ENCODE results near the gene IGLL1.
A peak's percentile ranks its signal among the peaks of the same experiment; 100 is the strongest.
"Not testable (repeated sequence)": the region's sequence is repeated elsewhere in the genome, so short reads cannot be mapped to it uniquely, and the experiment has no call there.

Gene IGLL1

DNA sequence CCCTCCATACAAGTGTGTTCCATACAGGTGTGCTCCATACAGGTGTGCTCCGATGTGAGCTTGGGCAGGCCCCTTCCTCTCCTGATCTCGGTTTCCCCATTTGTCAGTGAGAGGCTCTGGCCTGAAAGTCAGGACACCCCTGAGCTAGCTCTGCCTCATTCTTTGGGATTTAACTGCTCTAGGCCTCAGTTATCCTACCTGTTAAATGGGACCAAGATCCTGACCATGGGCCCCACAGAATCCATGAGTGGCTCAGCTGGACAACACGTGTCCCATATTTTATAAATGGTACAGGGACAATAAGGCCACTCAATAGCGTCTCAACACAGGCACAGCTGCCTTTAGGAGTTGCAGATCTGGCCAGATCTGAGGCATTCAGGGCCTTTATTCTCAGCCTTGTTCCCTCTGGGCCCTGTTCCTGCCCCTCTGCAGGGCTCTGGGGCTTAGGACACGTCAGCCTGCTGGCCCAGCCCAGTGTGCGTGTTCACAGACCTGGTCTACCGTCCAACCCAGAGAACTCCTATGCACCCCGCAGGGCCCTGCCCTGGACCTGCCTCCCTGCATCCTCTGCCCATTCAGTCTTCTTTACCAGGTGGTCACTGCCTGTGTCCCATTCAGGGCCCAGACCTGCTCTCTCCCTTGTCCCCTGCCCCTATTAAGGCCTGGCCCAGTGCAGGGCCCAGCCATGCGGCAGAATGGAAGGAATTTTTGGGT is 18.9 kb upstream of the IGLL1 start:
- DNase-seq (ENCODE audit: low read depth), result no peak
- H3K4me3 ChIP-seq (ENCODE audit: low read length), result no peak overlapping the region
- TF ChIP-seq, protein P1, sequence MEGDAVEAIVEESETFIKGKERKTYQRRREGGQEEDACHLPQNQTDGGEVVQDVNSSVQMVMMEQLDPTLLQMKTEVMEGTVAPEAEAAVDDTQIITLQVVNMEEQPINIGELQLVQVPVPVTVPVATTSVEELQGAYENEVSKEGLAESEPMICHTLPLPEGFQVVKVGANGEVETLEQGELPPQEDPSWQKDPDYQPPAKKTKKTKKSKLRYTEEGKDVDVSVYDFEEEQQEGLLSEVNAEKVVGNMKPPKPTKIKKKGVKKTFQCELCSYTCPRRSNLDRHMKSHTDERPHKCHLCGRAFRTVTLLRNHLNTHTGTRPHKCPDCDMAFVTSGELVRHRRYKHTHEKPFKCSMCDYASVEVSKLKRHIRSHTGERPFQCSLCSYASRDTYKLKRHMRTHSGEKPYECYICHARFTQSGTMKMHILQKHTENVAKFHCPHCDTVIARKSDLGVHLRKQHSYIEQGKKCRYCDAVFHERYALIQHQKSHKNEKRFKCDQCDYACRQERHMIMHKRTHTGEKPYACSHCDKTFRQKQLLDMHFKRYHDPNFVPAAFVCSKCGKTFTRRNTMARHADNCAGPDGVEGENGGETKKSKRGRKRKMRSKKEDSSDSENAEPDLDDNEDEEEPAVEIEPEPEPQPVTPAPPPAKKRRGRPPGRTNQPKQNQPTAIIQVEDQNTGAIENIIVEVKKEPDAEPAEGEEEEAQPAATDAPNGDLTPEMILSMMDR (IDR thresholded peaks at IDR 0.05; ENCODE audit: insufficient read depth, low read depth, low read length, missing control alignments), result no peak

DNA sequence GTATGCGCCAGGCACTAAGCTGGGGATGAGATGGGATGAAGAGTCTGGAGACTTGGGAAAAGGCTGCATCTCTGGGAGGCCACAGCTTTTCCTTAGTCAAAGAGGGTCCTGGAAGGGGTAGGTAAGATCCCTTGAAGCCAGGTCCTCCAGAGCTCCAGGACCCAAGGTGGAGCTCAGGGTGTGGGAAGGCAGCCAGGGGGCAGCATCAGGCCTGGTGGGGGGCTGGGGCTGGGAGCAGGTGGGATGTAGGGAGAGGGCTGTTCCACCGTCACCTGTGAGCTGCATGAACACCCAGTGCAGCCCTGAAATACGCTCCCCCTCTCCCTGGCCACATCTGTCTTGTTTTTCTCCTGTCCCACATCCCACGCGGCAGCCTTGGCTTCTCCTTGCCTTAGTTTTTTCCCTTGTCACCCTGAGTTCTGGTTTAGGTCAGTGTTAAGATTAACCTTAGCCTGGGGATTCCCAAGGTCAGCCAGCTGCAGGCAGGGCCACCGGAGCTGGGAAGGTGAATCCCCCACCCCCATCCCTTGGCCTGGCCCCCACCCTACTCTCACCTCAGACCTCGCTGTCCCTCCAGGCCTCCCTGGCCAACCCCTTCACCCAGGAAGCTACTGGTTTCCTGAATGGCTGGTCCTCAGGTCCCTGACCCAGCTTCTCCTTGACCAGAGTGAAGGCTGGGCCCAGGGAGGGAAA is 17.6 kb upstream of the IGLL1 start:
- H3K4me3 ChIP-seq (ENCODE audit: low read length); DNase-seq (ENCODE audit: low read depth): not testable (repeated sequence)

DNA sequence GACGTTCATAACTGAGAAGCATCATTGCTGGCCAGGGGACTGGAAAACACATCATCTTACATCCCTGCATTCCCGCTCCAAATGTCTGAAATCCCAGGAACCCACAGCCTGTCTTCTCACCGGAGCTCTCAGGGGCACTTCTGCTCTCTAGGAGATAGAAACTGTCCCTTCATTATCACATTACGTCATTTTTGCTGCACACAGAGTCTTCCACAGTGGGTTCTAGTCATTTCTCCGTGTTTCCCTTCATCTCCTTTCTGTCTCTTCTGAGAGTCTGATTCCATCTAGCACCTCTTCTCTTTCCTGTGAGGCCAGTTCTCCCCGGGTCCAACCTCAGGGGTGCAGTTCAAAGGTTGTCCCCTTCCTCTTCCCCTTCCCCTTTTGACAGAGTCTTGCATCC is 15.8 kb upstream of the IGLL1 start:
- DNase-seq (ENCODE audit: low read depth); H3K4me3 ChIP-seq (ENCODE audit: low read length): not testable (repeated sequence)

DNA sequence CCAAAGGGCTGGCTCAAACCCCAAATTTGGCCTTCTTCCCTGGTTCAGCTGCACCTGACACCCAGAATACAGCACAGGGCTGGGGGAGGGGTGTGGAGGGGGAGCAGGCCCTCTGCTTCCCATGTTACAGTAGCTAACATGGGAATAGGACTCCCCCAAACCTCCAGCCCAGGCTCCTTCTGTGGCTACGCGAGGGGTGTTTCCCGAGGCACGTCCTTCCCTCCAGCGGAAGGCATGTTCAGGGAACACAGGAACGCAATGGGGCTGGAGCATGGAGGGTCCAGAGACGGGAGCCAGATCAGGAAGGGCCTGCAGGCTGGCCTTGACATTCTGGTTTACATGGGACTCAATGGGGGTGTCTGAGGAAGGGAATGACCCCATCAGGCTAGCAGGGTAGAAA is 11.8 kb upstream of the IGLL1 start:
- DNase-seq (ENCODE audit: low read depth), result no peak
- TF ChIP-seq, protein P1 (IDR thresholded peaks at IDR 0.05; ENCODE audit: insufficient read depth, low read depth, low read length, missing control alignments), result no peak
- no peak overlapping the region for H3K4me3 ChIP-seq (ENCODE audit: low read length)

DNA sequence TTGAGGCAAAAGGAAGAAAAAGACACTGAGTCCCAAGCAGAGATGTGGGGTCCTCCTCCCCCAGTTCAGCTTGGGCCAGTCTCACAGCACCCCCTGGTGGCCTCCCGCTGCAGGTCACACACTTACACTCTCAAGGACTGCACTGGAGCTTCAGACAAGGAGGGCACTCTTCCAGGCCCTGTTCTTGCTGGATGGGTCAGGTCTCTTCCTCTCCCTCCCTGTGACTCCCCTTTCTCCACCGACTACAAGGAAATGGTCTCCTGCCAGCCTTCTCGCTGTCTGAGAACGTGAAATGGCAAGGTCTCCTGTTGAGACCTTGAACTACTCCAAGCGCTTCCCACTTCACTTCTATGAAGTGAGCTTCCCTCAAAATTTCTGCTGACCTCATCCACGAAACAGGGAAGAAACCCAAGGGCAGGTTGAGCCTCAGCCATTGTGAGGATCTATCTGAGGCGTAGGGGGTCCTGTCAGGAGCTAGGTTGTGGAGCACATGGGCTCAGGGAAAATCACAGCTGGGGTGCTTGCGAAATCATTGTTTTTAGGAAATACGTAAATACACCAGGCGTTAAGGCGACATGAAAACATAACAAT is 11.2 kb upstream of the IGLL1 start:
- peak; percentile 53 for DNase-seq (ENCODE audit: low read depth)
- TF ChIP-seq, protein P1 (IDR thresholded peaks at IDR 0.05; ENCODE audit: insufficient read depth, low read depth, low read length, missing control alignments), result peak; percentile 67
- H3K4me3 ChIP-seq (ENCODE audit: low read length), result no peak overlapping the region

DNA sequence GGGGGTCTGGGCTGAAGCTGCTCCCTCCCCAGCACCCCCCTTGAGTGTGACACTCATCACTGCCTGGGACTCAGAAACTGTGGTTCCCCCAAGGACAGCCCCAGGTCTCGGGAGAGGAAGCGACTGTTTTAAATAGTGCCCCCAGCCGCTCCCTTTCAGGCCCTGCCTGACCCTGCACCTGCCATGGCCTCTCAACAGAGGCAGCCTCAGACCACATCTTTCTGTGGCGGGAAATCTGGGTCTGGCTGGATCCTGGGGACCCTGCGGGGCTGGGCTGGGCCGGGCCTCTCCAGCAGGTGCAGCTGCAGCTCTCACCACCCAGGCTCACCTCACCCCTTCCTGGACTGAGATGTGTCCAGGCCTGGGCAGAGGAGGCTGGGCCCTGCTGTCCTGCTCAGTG is 3.7 kb upstream of the IGLL1 start:
- TF ChIP-seq, protein P1 (IDR thresholded peaks at IDR 0.05; ENCODE audit: insufficient read depth, low read depth, low read length, missing control alignments), result no peak
- DNase-seq (ENCODE audit: low read depth), result no peak
- H3K4me3 ChIP-seq (ENCODE audit: low read length), result no peak overlapping the region

DNA sequence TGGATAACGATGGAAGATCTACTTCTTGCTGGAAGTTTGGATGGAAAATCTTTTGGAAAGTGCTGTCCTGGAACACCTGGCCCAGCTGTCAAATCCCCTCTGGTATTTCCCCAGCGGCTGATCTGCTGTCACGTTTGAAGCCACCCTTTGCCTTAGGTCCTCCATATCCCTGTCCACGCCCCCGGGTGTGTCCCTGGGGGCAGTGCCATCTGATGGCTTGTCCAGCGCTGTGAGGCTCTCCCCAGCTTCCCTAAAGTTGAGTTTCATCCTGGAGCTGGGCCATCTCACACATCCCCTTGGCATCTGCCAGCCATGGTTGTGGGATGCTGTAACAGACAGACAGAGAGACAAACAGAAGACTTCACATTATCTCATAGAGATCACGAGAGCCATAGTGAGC is 3.1 kb upstream of the IGLL1 start:
- DNase-seq (ENCODE audit: low read depth), result no peak
- no peak overlapping the region for H3K4me3 ChIP-seq (ENCODE audit: low read length)
- TF ChIP-seq, protein P1 (IDR thresholded peaks at IDR 0.05; ENCODE audit: insufficient read depth, low read depth, low read length, missing control alignments), result no peak

DNA sequence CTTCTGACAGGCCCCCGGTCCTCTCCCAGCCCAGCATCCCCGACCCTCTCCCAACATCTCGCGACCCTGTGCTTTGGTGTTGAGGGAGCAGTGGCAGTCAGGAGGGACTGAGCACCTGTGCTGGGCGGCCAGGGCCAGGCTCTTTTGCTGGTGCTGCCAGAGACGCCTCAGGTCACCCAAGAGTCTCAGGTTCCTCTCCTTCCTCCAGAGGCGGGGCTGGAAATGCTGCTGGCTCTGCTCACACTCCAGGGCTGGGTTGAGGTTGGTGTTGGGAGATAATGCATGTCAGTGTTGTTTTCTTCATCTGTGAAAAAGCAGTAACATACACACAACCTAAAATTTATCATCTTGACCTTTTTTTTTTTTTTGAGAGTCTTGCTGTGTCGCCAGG is 1.2 kb upstream of the IGLL1 start:
- no peak overlapping the region for H3K4me3 ChIP-seq (ENCODE audit: low read length)
- no peak for DNase-seq (ENCODE audit: low read depth)
- TF ChIP-seq, protein P1 (IDR thresholded peaks at IDR 0.05; ENCODE audit: insufficient read depth, low read depth, low read length, missing control alignments), result no peak
